ENCODE data around the gene ILF3. TPM values are rescaled to one million over a fixed set of nuclear protein-coding genes. Genes with fewer than 3 reads are reported as not detected.

ILF3 gene
- total and polyA plus RNA-seq, 2 donors (not counting 3 experiments of a cell fraction or from before 2014, with no cell fraction given) = 186 to 459 TPM

- dilution Hi-C loops (cut with MboI; ENCODE audit: extremely low pct_ligation_motif_present, low sequenced_read_pairs) (no loop called here), intact Hi-C loops (cut with micrococcal nuclease) (loop anchor here (1.0 kb wide), 9 partner anchors 16 to 219 kb away; partner anchors contain the start of genes QTRT1 and TMED1)
- TF ChIP-seq MYC (IDR thresholded peaks at IDR 0.05; ENCODE audit: low read depth, low read length) = no peak
- TF ChIP-seq GATA2 (IDR thresholded peaks at IDR 0.05; ENCODE audit: insufficient read depth, insufficient read length, low read depth, low read length) = no peak
- no peak for TF ChIP-seq POLR2A (IDR thresholded peaks at IDR 0.05; ENCODE audit: low read depth, low read length)
- no peak for TF ChIP-seq EZH2 (IDR thresholded peaks at IDR 0.05; ENCODE audit: borderline replicate concordance, low read depth, low read length, severe bottlenecking)
- TF ChIP-seq CTCF (IDR thresholded peaks at IDR 0.05; ENCODE audit: extremely low read depth in 1 of 2, insufficient read depth in 1 of 2, low read depth in 1 of 2, low read length in 2 of 2) = no peak
- TF ChIP-seq FOS (IDR thresholded peaks at IDR 0.05; ENCODE audit: borderline replicate concordance, insufficient read depth, low read length) = no peak
- TF ChIP-seq JUN (IDR thresholded peaks at IDR 0.05; ENCODE audit: borderline replicate concordance, insufficient read depth, insufficient read length, low read depth) = no peak
- no peak for TF ChIP-seq POLR2AphosphoS5 (IDR thresholded peaks at IDR 0.05; ENCODE audit: insufficient read depth, low read depth, low read length)
- TF ChIP-seq, protein P1, sequence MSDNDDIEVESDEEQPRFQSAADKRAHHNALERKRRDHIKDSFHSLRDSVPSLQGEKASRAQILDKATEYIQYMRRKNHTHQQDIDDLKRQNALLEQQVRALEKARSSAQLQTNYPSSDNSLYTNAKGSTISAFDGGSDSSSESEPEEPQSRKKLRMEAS (IDR thresholded peaks at IDR 0.05; ENCODE audit: insufficient read depth, insufficient read length) = no peak
- Histone ChIP-seq H2AFZ (ENCODE audit: low read depth, low read length) (peak overlapping the region; percentile 85), H4K20me1 (replicated peaks; ENCODE audit: control insufficient read depth, extremely low read depth, insufficient read depth, low read length) (peaks cover 3% of the 10 kb centered on the region), H3K4me2 (ENCODE audit: insufficient read depth, low read length) (peak overlapping the region; percentile 49), H3K4me1 (ENCODE audit: control insufficient read depth, extremely low read depth, insufficient read depth, low read length) (peaks cover 13% of the 10 kb centered on the region), H3K4me3 (replicated peaks in 1 of 3; ENCODE audit: insufficient read depth in 1 of 3, low read depth in 1 of 3, low read length in 3 of 3) (peak overlapping the region in 1 of 3 experiments; percentile 1), H3K27ac (ENCODE audit: insufficient read depth, low read depth, low read length) (no peak overlapping the region), H3K27me3 (ENCODE audit: control insufficient read depth in 2 of 2, insufficient read depth in 2 of 2, low read length in 2 of 2) (no peaks in the 10 kb centered on the region), H3K36me3 (ENCODE audit: control insufficient read depth in 2 of 2, extremely low read depth in 1 of 2, insufficient read depth in 2 of 2, low read length in 2 of 2) (no peaks in the 10 kb centered on the region), H3K79me2 (ENCODE audit: control insufficient read depth, insufficient read depth, low read length) (peaks cover 40% of the 10 kb centered on the region), H3K9ac (replicated peaks; ENCODE audit: extremely low read depth, insufficient read depth, low read length) (no peak overlapping the region), H3K9me1 (replicated peaks; ENCODE audit: control insufficient read depth, extremely low read depth, insufficient read depth, low read length) (no peaks in the 10 kb centered on the region), H3K9me3 (replicated peaks; ENCODE audit: control insufficient read depth, insufficient read depth, low read length) (no peaks in the 10 kb centered on the region)
- DNase-seq (ENCODE audit: low read depth, low spot score) = no peak
- BruUV-seq (replicated peaks) = no TSS peak
- no peak for FAIRE-seq
- ChIA-PET CTCF (interaction anchor here (0.7 to 8.0 kb wide), 31 partner anchors 11 to 238 kb away, joined by 3 to 100 read pairs (median 7); partner anchors contain the start of genes CARM1, QTRT1 and TMED1), POLR2A (interaction anchor here (1.4 kb wide), 1 partner anchor 147 kb away, joined by 4 read pairs; no protein-coding TSS in a partner anchor)
Measured at GRCh38 chr19:10717054-10717355, 62.9 kb downstream of the ILF3 start.
